NCI-H1436 (cell line): ENCODE results near the gene MEIOC.
"Not testable (repeated sequence)": the region's sequence is repeated elsewhere in the genome, so short reads cannot be mapped to it uniquely, and the experiment has no call there.

Experiments
- DNase-seq: peaks from one replicate; lab custom pipeline; 2025; lab: John Stamatoyannopoulos, UW

MEIOC gene

GRCh38 chr17:44655983-44656710, at the start of gene MEIOC:
TSS of gene MEIOC (plus strand) at chr17:44656468. CDS start at chr17:44656614, 146 bp downstream.
- DNase-seq: peak; percentile 55

- DNase-seq: no peak
Measured at GRCh38 chr17:44606658-44607057, 49.6 kb upstream of the MEIOC start.

- no peak for DNase-seq
Measured at GRCh38 chr17:44607836-44608690, 48.2 kb upstream of the MEIOC start.

GRCh38 chr17:44608727-44609435, 47.4 kb upstream of the MEIOC start:
- no peak for DNase-seq

- no peak for DNase-seq
Measured at GRCh38 chr17:44610331-44610730, 45.9 kb upstream of the MEIOC start.

GRCh38 chr17:44610871-44611270, 45.4 kb upstream of the MEIOC start:
- DNase-seq: no peak

- no peak for DNase-seq
Measured at GRCh38 chr17:44614862-44615261, 41.4 kb upstream of the MEIOC start.

- DNase-seq: not testable (repeated sequence)
Measured at GRCh38 chr17:44618652-44619051, 37.6 kb upstream of the MEIOC start.

GRCh38 chr17:44623070-44623725, 33.1 kb upstream of the MEIOC start:
- no peak for DNase-seq

- DNase-seq: no peak
Measured at GRCh38 chr17:44627513-44628242, 28.6 kb upstream of the MEIOC start.

- DNase-seq: no peak
Measured at GRCh38 chr17:44628243-44629188, 27.8 kb upstream of the MEIOC start.

- DNase-seq: no peak
Measured at GRCh38 chr17:44629314-44629713, 27.0 kb upstream of the MEIOC start.

- DNase-seq: no peak
Measured at GRCh38 chr17:44630703-44631102, 25.6 kb upstream of the MEIOC start.

GRCh38 chr17:44633998-44634397, 22.3 kb upstream of the MEIOC start:
- DNase-seq: no peak

- DNase-seq: not testable (repeated sequence)
Measured at GRCh38 chr17:44634401-44634800, 21.9 kb upstream of the MEIOC start.

- peak; percentile 42 for DNase-seq
Measured at GRCh38 chr17:44636562-44636961, 19.7 kb upstream of the MEIOC start.

GRCh38 chr17:44637066-44637465, 19.2 kb upstream of the MEIOC start:
- no peak for DNase-seq

GRCh38 chr17:44642834-44643233, 13.4 kb upstream of the MEIOC start:
- no peak for DNase-seq

- no peak for DNase-seq
Measured at GRCh38 chr17:44645341-44645740, 10.9 kb upstream of the MEIOC start.

GRCh38 chr17:44646280-44646679, 10.0 kb upstream of the MEIOC start:
- no peak for DNase-seq
